Endothelial cell of umbilical vein (primary cell): Measurements from ENCODE around the gene FARP1. TPM values are rescaled to one million over a fixed set of nuclear protein-coding genes. Genes with fewer than 3 reads are reported as not detected.

Experiments
- BruUV-seq: library from RNA; stranded (reverse); fragments of 400-500 nt; replicated peaks from 2 replicates; lab custom pipeline; 2021; lab: Mats Ljungman, UMichigan
- CTCF ChIA-PET: fragments of 300-600, 350-600 bp; sonication (Branson Sonifier 250); formaldehyde crosslinking; loops from one replicate; lab custom pipeline; 2021; ENCODE audit warnings: antibody characterized with exemption, inconsistent platforms; lab: Charles Lee
- POLR2A ChIA-PET: fragments of 300-600, 350-600 bp; sonication (Branson Sonifier 250); formaldehyde crosslinking; loops from one replicate; lab custom pipeline; 2021; ENCODE audit warnings: antibody characterized with exemption, inconsistent platforms; lab: Charles Lee
- DNase-seq: peaks from one replicate; pipeline ENCODE4 v3.0.0-alpha.2; 2011; ENCODE audit warnings: low read depth, low spot score
- FAIRE-seq: peaks from 2 replicates; lab custom pipeline; 2011; peaks lifted over from hg19 to GRCh38; lab: Jason Lieb, UNC
- H2AFZ ChIP-seq: 2 replicates; pipeline ENCODE4 v1.6.0; 2012; ENCODE audit warnings: low read depth, low read length, control low read depth, inconsistent platforms
- H3K27ac ChIP-seq: 2 replicates; pipeline ENCODE4 v1.5.1; 2011; ENCODE audit warnings: low read depth, mild to moderate bottlenecking, control low read depth, low read length, moderate library complexity; ENCODE audit not compliant: insufficient read depth
- H3K27me3 ChIP-seq, 2 experiments: 2 replicates each; pipeline versions ENCODE4 v1.6.0 to v1.6.1; 2011; ENCODE audit warnings: low read length in 2 of 2, mixed read lengths in 1 of 2; ENCODE audit not compliant: control insufficient read depth in 2 of 2, insufficient read depth in 2 of 2
- H3K36me3 ChIP-seq, 2 experiments: 2 replicates in 1 of 2; 3 replicates in 1 of 2; pipeline ENCODE4 v1.5.1; 2011; ENCODE audit warnings: low read length in 2 of 2, mild to moderate bottlenecking in 1 of 2, moderate library complexity in 1 of 2; ENCODE audit not compliant: control insufficient read depth in 2 of 2, insufficient read depth in 2 of 2; ENCODE audit errors: extremely low read depth in 1 of 2
- H3K4me1 ChIP-seq: 3 replicates; pipeline ENCODE4 v1.5.1; 2011; ENCODE audit warnings: mild to moderate bottlenecking, low read length; ENCODE audit not compliant: control insufficient read depth, insufficient read depth; ENCODE audit errors: extremely low read depth
- H3K4me2 ChIP-seq: 2 replicates; pipeline ENCODE4 v1.6.1; 2011; ENCODE audit warnings: low read length, control low read depth, mixed read lengths; ENCODE audit not compliant: insufficient read depth
- H3K4me3 ChIP-seq, 3 experiments: fragments of 200-600 bp in 1 of 3; sonication (generic), shearing (Covaris generic) in 1 of 3; replicated peaks in 1 of 3; 2 replicates each; pipeline ENCODE4 v1.5.1; 2011 to 2016; ENCODE audit warnings: control low read depth in 3 of 3, low read length in 3 of 3, mild to moderate bottlenecking in 2 of 3, inconsistent platforms in 1 of 3, low read depth in 1 of 3, moderate library complexity in 1 of 3; ENCODE audit not compliant: insufficient read depth in 1 of 3
- H3K79me2 ChIP-seq: 2 replicates; pipeline ENCODE4 v1.6.0; 2012; ENCODE audit warnings: low read length, inconsistent platforms; ENCODE audit not compliant: control insufficient read depth, insufficient read depth
- H3K9ac ChIP-seq: replicated peaks from 2 replicates; pipeline ENCODE3; 2011; ENCODE audit warnings: low read length, control low read depth; ENCODE audit not compliant: insufficient read depth; ENCODE audit errors: extremely low read depth
- H3K9me1 ChIP-seq: replicated peaks from 3 replicates; pipeline ENCODE4 v1.6.0; 2011; ENCODE audit warnings: mild to moderate bottlenecking, low read length; ENCODE audit not compliant: control insufficient read depth, insufficient read depth; ENCODE audit errors: extremely low read depth
- H3K9me3 ChIP-seq: replicated peaks from 2 replicates; pipeline ENCODE4 v1.5.1; 2012; ENCODE audit warnings: low read length, inconsistent platforms; ENCODE audit not compliant: control insufficient read depth, insufficient read depth
- H4K20me1 ChIP-seq: replicated peaks from 2 replicates; pipeline ENCODE3; 2011; ENCODE audit warnings: mild to moderate bottlenecking, low read length; ENCODE audit not compliant: control insufficient read depth, insufficient read depth; ENCODE audit errors: extremely low read depth
- CTCF ChIP-seq, 2 donors: IDR thresholded peaks; 1 replicate in 1 of 2; 2 replicates in 1 of 2; pipeline ENCODE4 v1.5.1; 2011; ENCODE audit warnings: low read length in 2 of 2, mild to moderate bottlenecking in 2 of 2, moderate library complexity in 2 of 2, control low read depth in 1 of 2, inconsistent platforms in 1 of 2, low read depth in 1 of 2; ENCODE audit not compliant: insufficient read depth in 1 of 2; ENCODE audit errors: extremely low read depth in 1 of 2
- EZH2 ChIP-seq: IDR thresholded peaks from 2 replicates; pipeline ENCODE4 v1.6.1; 2012; ENCODE audit warnings: borderline replicate concordance, low read depth, mild to moderate bottlenecking, moderate library complexity, low read length, inconsistent platforms; ENCODE audit not compliant: severe bottlenecking
- FOS ChIP-seq: IDR thresholded peaks from 2 replicates; pipeline ENCODE4 v1.6.1; 2011; ENCODE audit warnings: mild to moderate bottlenecking, low read length, moderate library complexity, borderline replicate concordance; ENCODE audit not compliant: insufficient read depth
- GATA2 ChIP-seq: IDR thresholded peaks from 2 replicates; pipeline ENCODE4 v1.7.0; 2011; ENCODE audit warnings: low read depth, mild to moderate bottlenecking, moderate library complexity, mixed read lengths, low read length; ENCODE audit not compliant: insufficient read length, insufficient read depth
- JUN ChIP-seq: IDR thresholded peaks from 2 replicates; pipeline ENCODE4 v1.6.1; 2011; ENCODE audit warnings: borderline replicate concordance, low read depth; ENCODE audit not compliant: insufficient read length, insufficient read depth
- MAX ChIP-seq: IDR thresholded peaks from 2 replicates; pipeline ENCODE4 v1.6.1; 2011; ENCODE audit not compliant: insufficient read depth, insufficient read length
- POLR2A ChIP-seq: IDR thresholded peaks from 2 replicates; pipeline ENCODE4 v1.6.1; 2012; ENCODE audit warnings: low read depth, mild to moderate bottlenecking, control low read depth, low read length
- POLR2AphosphoS5 ChIP-seq: IDR thresholded peaks from 2 replicates; pipeline ENCODE4 v1.6.1; 2012; ENCODE audit warnings: low read depth, mild to moderate bottlenecking, control low read depth, low read length, moderate library complexity; ENCODE audit not compliant: insufficient read depth
- dilution Hi-C: fragments of 300-500 bp; cut with MboI; formaldehyde crosslinking; loops from one replicate; pipeline ENCODE4 v1.15.0; 2019; ENCODE audit warnings: low sequenced_read_pairs; ENCODE audit not compliant: extremely low pct_ligation_motif_present
- intact Hi-C: fragments of 100-400 bp; cut with micrococcal nuclease; formaldehyde crosslinking; loops from one replicate; pipeline ENCODE4 v1.10.0; 2022
- polyA plus RNA-seq, 4 experiments: library from polyadenylated mRNA; depleted of rRNA in 3 of 4; stranded (reverse) in 3 of 4; unstranded in 1 of 4; fragments of >200 nt; gene quantifications; 2 replicates each; pipeline versions ENCODE4 v1.2.1 to v1.2.3, GENCODE V29; 2011 to 2012; ENCODE audit warnings: missing spikeins in 1 of 4
- total RNA-seq: library from RNA; stranded (reverse); gene quantifications from 2 replicates; pipeline ENCODE4 v1.2.3, GENCODE V29; 2021

FARP1 gene
- total and polyA plus RNA-seq, 2 donors (not counting 3 experiments of a cell fraction or from before 2014, with no cell fraction given) = 19.0 to 77.7 TPM

GRCh38 chr13:98225036-98225940, 82.4 kb downstream of the FARP1 start:
- Histone ChIP-seq H3K4me2 (no peak overlapping the region), H3K36me3 (no peaks in the 10 kb centered on the region), H3K27ac (no peak overlapping the region), H3K9me1 (no peaks in the 10 kb centered on the region), H4K20me1 (no peaks in the 10 kb centered on the region), H3K27me3 (no peaks in the 10 kb centered on the region), H3K4me1 (peaks cover 8% of the 10 kb centered on the region), H3K9ac (no peak overlapping the region), H2AFZ (no peak overlapping the region), H3K79me2 (peaks cover 2% of the 10 kb centered on the region), H3K9me3 (no peaks in the 10 kb centered on the region), H3K4me3 (no peak overlapping the region)
- TF ChIP-seq POLR2A = no peak
- no peak for TF ChIP-seq EZH2
- TF ChIP-seq JUN = no peak
- TF ChIP-seq CTCF (IDR thresholded peaks at IDR 0.05; ENCODE audit: extremely low read depth in 1 of 2, insufficient read depth in 1 of 2, low read depth in 1 of 2, low read length in 2 of 2) = no peak
- TF ChIP-seq MAX = no peak
- TF ChIP-seq POLR2AphosphoS5 = no peak
- TF ChIP-seq FOS = no peak
- TF ChIP-seq GATA2 = no peak
- POLR2A ChIA-PET = no interaction called here
- FAIRE-seq (no peak), DNase-seq (no peak)
- no TSS peak for BruUV-seq
- dilution Hi-C loops = no loop called here
- intact Hi-C loops = no loop called here
- CTCF ChIA-PET = no interaction called here
